ENCODE measurements around the gene PLLP.
A peak's percentile ranks its signal among the peaks of the same experiment; 100 is the strongest.

Gene PLLP

GRCh38 chr16:57284209-57284951 lies at the start of gene PLLP:
Gene PLLP (minus strand): TSS chr16:57284672. CDS start chr16:57284540, 132 bp downstream.
- peak in 42 of 56 donors; percentile 19 to 82 (median 54) for DNase-seq

GRCh38 chr16:57333402-57333801 lies 48.9 kb upstream of the PLLP start:
- no peak for DNase-seq

GRCh38 chr16:57331355-57331754 lies 46.9 kb upstream of the PLLP start:
- DNase-seq, result no peak

- no peak for DNase-seq
Observed at GRCh38 chr16:57329718-57330327, 45.4 kb upstream of the PLLP start.

GRCh38 chr16:57325458-57325857 lies 41.0 kb upstream of the PLLP start:
- no peak for DNase-seq

GRCh38 chr16:57324749-57325148 lies 40.3 kb upstream of the PLLP start:
- DNase-seq, result no peak

- no peak for DNase-seq
Observed at GRCh38 chr16:57319646-57320045, 35.2 kb upstream of the PLLP start.

- DNase-seq, result no peak
Observed at GRCh38 chr16:57318240-57318970, 33.9 kb upstream of the PLLP start.

GRCh38 chr16:57316390-57317017 lies 32.0 kb upstream of the PLLP start:
- DNase-seq, result no peak

- DNase-seq, result no peak
Observed at GRCh38 chr16:57315416-57315815, 30.9 kb upstream of the PLLP start.

GRCh38 chr16:57314161-57314785 lies 29.8 kb upstream of the PLLP start:
- no peak for DNase-seq

GRCh38 chr16:57313509-57313908 lies 29.0 kb upstream of the PLLP start:
- DNase-seq, result no peak

GRCh38 chr16:57310801-57311200 lies 26.3 kb upstream of the PLLP start:
- no peak for DNase-seq

GRCh38 chr16:57308041-57308440 lies 23.6 kb upstream of the PLLP start:
- no peak for DNase-seq

- no peak for DNase-seq
Observed at GRCh38 chr16:57307365-57307764, 22.9 kb upstream of the PLLP start.

- no peak for DNase-seq
Observed at GRCh38 chr16:57306676-57307341, 22.3 kb upstream of the PLLP start.

- DNase-seq, result peak in 11 of 56 donors; percentile 22 to 63 (median 47)
Observed at GRCh38 chr16:57305159-57305811, 20.8 kb upstream of the PLLP start.

GRCh38 chr16:57304169-57305061 lies 19.9 kb upstream of the PLLP start:
- no peak for DNase-seq

- no peak for DNase-seq
Observed at GRCh38 chr16:57303910-57304168, 19.4 kb upstream of the PLLP start.

Measured in nucleus accumbens (tissue), 56 donors.